GM23338 (cell line): ENCODE results near the gene GPC6. TPM values are rescaled to one million over a fixed set of nuclear protein-coding genes. Genes with fewer than 3 reads are reported as not detected.

Experiments
- ATAC-seq: fragments of 200-7000 bp; cut with Tn5 transposase; 3 replicates; pipeline ENCODE4 v1.9.1; 2020
- DNase-seq: peaks from one replicate; pipeline ENCODE4 v3.0.0-alpha.2; 2015; ENCODE audit warnings: low spot score
- H2AFZ ChIP-seq: fragments of 200-600 bp; sonication (generic); 2 replicates; pipeline ENCODE4 v1.8.0; 2016; ENCODE audit warnings: antibody characterized with exemption, mild to moderate bottlenecking, moderate library complexity
- H3F3A ChIP-seq: fragments of 200-600 bp; sonication (generic); replicated peaks from 2 replicates; pipeline ENCODE4 v1.8.0; 2017; ENCODE audit warnings: antibody characterized with exemption, mixed run types, low read depth
- H3K27ac ChIP-seq: fragments of 200-600 bp; sonication (generic); 2 replicates; pipeline ENCODE4 v1.6.1; 2016; ENCODE audit warnings: low read depth
- H3K27me3 ChIP-seq: fragments of 200-600 bp; sonication (generic); 2 replicates; pipeline ENCODE4 v1.8.0; 2016; ENCODE audit warnings: mild to moderate bottlenecking, mixed run types, moderate library complexity; ENCODE audit not compliant: insufficient read depth
- H3K36me3 ChIP-seq: fragments of 200-600 bp; sonication (generic); 2 replicates; pipeline ENCODE4 v1.8.0; 2016; ENCODE audit warnings: mild to moderate bottlenecking; ENCODE audit not compliant: insufficient read depth
- H3K4me1 ChIP-seq: fragments of 200-600 bp; sonication (generic); 2 replicates; pipeline ENCODE4 v1.8.0; 2016; ENCODE audit warnings: mild to moderate bottlenecking, moderate library complexity; ENCODE audit not compliant: insufficient read depth
- H3K4me2 ChIP-seq: fragments of 200-600 bp; sonication (generic); 2 replicates; pipeline ENCODE4 v1.7.1; 2017; ENCODE audit warnings: mixed run types
- H3K4me3 ChIP-seq: fragments of 200-600 bp; sonication (generic); 2 replicates; pipeline ENCODE4 v1.6.1; 2016; ENCODE audit warnings: mixed run types
- H3K79me2 ChIP-seq: fragments of 200-600 bp; sonication (generic); replicated peaks from 2 replicates; pipeline ENCODE4 v1.8.0; 2017; ENCODE audit warnings: mild to moderate bottlenecking; ENCODE audit not compliant: insufficient read depth
- H3K9me2 ChIP-seq: fragments of 200-600 bp; sonication (generic); 2 replicates; pipeline ENCODE4 v1.8.0; 2017; ENCODE audit not compliant: insufficient read depth
- H4K20me1 ChIP-seq: fragments of 200-600 bp; sonication (generic); replicated peaks from 2 replicates; pipeline ENCODE4 v1.8.0; 2017; ENCODE audit warnings: mild to moderate bottlenecking; ENCODE audit not compliant: insufficient read depth
- H3K27ac Mint-ChIP-seq: 2 replicates; pipeline ENCODE4 v1.8.0; 2020; ENCODE audit warnings: inconsistent platforms, mild to moderate bottlenecking, moderate library complexity, mixed read lengths
- H3K27me3 Mint-ChIP-seq: 3 replicates; pipeline ENCODE4 v1.8.0; 2022; ENCODE audit warnings: low read depth, mild to moderate bottlenecking, moderate library complexity, mixed read lengths, inconsistent platforms; ENCODE audit not compliant: insufficient read depth, poor library complexity
- H3K36me3 Mint-ChIP-seq: 3 replicates; pipeline ENCODE4 v1.8.0; 2021; ENCODE audit warnings: low read depth, mild to moderate bottlenecking, inconsistent platforms, moderate library complexity, mixed read lengths
- H3K4me1 Mint-ChIP-seq: 3 replicates; pipeline ENCODE4 v1.8.0; 2020; ENCODE audit warnings: mild to moderate bottlenecking, inconsistent platforms, mixed read lengths
- H3K4me3 Mint-ChIP-seq: 3 replicates; pipeline ENCODE4 v1.8.0; 2021; ENCODE audit warnings: moderate library complexity, mild to moderate bottlenecking, inconsistent platforms, mixed read lengths
- H3K9me3 Mint-ChIP-seq: 3 replicates; pipeline ENCODE4 v1.8.0; 2020; ENCODE audit warnings: moderate library complexity, mild to moderate bottlenecking, inconsistent platforms, mixed read lengths
- CTCF ChIP-seq, 2 experiments: fragments of 200-600 bp in 1 of 2; sonication (generic) in 1 of 2; conservative IDR thresholded peaks; 2 replicates each; pipeline versions ENCODE4 v1.5.1 to v1.6.1; 2016 to 2017; ENCODE audit warnings: antibody characterized with exemption in 2 of 2, low read depth in 2 of 2, mild to moderate bottlenecking in 2 of 2, moderate library complexity in 1 of 2
- ETS1 ChIP-seq: IDR thresholded peaks from 2 replicates; pipeline ENCODE4 v1.6.1; 2016; ENCODE audit warnings: antibody characterized with exemption
- JUNB ChIP-seq: IDR thresholded peaks from one replicate; pipeline ENCODE4 v1.6.1; 2016; ENCODE audit warnings: antibody characterized with exemption; ENCODE audit not compliant: unreplicated experiment
- NANOG ChIP-seq: IDR thresholded peaks from 2 replicates; pipeline ENCODE4 v1.6.1; 2016; ENCODE audit warnings: antibody characterized with exemption, borderline replicate concordance
- POLR2AphosphoS5 ChIP-seq: IDR thresholded peaks from 2 replicates; pipeline ENCODE4 v1.6.1; 2016; ENCODE audit warnings: antibody characterized with exemption, low read depth
- REST ChIP-seq: IDR thresholded peaks from one replicate; pipeline ENCODE4 v1.6.1; 2018; ENCODE audit warnings: antibody characterized with exemption; ENCODE audit not compliant: unreplicated experiment
- STAT1 ChIP-seq: IDR thresholded peaks from one replicate; pipeline ENCODE4 v1.6.1; 2016; ENCODE audit warnings: antibody characterized with exemption; ENCODE audit not compliant: unreplicated experiment
- ZNF331 ChIP-seq: fragments of 250-450 bp; sonication (Bioruptor Pico); IDR thresholded peaks from 2 replicates; pipeline ENCODE4 v1.5.0; 2020; ENCODE audit warnings: low read depth, mild to moderate bottlenecking, moderate library complexity
- polyA plus RNA-seq: library from polyadenylated mRNA; unstranded; fragments of >200 nt; fragmentation: Nextera tagmentation; extraction: Ambion mirVana; gene quantifications from 2 replicates; pipeline ENCODE4 v1.2.1, GENCODE V29; 2016
- total RNA-seq: library from RNA; depleted of rRNA; stranded (reverse); fragments of >200 nt; shearing (Covaris generic); gene quantifications from 2 replicates; pipeline ENCODE4 v1.2.3, GENCODE V29; 2014

The GPC6 gene
- total and polyA plus RNA-seq, 2 experiments from 2014 or later: 6.4 to 28.6 TPM

GRCh38 chr13:93758575-93758974, 532.0 kb downstream of the GPC6 start:
- Histone ChIP-seq H4K20me1 (no peaks in the 10 kb centered on the region), H2AFZ (no peak overlapping the region), H3K27ac (no peak overlapping the region), H3K9me2 (no peaks in the 10 kb centered on the region), H3K4me2 (0 out of 2 replicates have a peak overlapping the region, but pooled peaks have one; percentile 52), H3K4me1 (peaks cover 12% of the 10 kb centered on the region), H3K79me2 (no peaks in the 10 kb centered on the region; the same call in 1 of the 2 replicates), H3K27me3 (no peaks in the 10 kb centered on the region), H3K36me3 (no peaks in the 10 kb centered on the region), H3K4me3 (no peak overlapping the region), H3F3A (no peaks in the 10 kb centered on the region)
- Mint-ChIP-seq H3K4me1 (peaks cover 16% of the 10 kb centered on the region; the same call in 2 of the 3 replicates), H3K27ac (peak overlapping the region; percentile 26; the same call in 1 of the 2 replicates), H3K27me3 (no peaks in the 10 kb centered on the region), H3K36me3 (peaks cover 15% of the 10 kb centered on the region; the same call in 2 of the 3 replicates), H3K4me3 (no peak overlapping the region), H3K9me3 (peaks cover 18% of the 10 kb centered on the region)
- no peak for TF ChIP-seq REST
- no peak for TF ChIP-seq ETS1
- no peak for TF ChIP-seq ZNF331
- TF ChIP-seq STAT1: no peak
- ATAC-seq: no peak
- DNase-seq: no peak

GRCh38 chr13:93762708-93763426, 536.3 kb downstream of the GPC6 start:
- no peak overlapping the region for H2AFZ ChIP-seq
- no peak overlapping the region for H3K4me3 Mint-ChIP-seq
- no peak overlapping the region for H3K27ac ChIP-seq
- H3K36me3 ChIP-seq: no peaks in the 10 kb centered on the region
- H3K27me3 Mint-ChIP-seq: no peaks in the 10 kb centered on the region
- no peaks in the 10 kb centered on the region for H4K20me1 ChIP-seq
- H3K4me2 ChIP-seq: no peak overlapping the region
- peaks cover 22% of the 10 kb centered on the region for H3K9me3 Mint-ChIP-seq
- peaks cover 12% of the 10 kb centered on the region for H3K4me1 ChIP-seq
- H3F3A ChIP-seq: no peaks in the 10 kb centered on the region
- H3K27me3 ChIP-seq: no peaks in the 10 kb centered on the region
- H3K4me3 ChIP-seq: no peak overlapping the region
- ATAC-seq: no peak
- no peaks in the 10 kb centered on the region for H3K9me2 ChIP-seq
- H3K36me3 Mint-ChIP-seq: peaks cover 19% of the 10 kb centered on the region; the same call in 2 of the 3 replicates
- no peaks in the 10 kb centered on the region; the same call in 1 of the 2 replicates for H3K79me2 ChIP-seq
- H3K27ac Mint-ChIP-seq: no peak overlapping the region
- no peak for DNase-seq
- H3K4me1 Mint-ChIP-seq: peaks cover 9% of the 10 kb centered on the region; the same call in 2 of the 3 replicates
- no peak for TF ChIP-seq ETS1
- TF ChIP-seq JUNB: no peak
- no peak for TF ChIP-seq POLR2AphosphoS5
- TF ChIP-seq NANOG: no peak
- TF ChIP-seq ZNF331: no peak
- no peak for TF ChIP-seq REST
- no peak for TF ChIP-seq CTCF (conservative IDR thresholded peaks at IDR 0.05; ENCODE audit: low read depth in 2 of 2)
